ENCODE results near the gene KRTAP10-7. TPM values are rescaled to one million over a fixed set of nuclear protein-coding genes. Genes with fewer than 3 reads are reported as not detected.
"Not testable (repeated sequence)": the region's sequence is repeated elsewhere in the genome, so short reads cannot be mapped to it uniquely, and the experiment has no call there.

KRTAP10-7 gene
- total RNA-seq, 2 donors from 2014 or later: not detected

DNA sequence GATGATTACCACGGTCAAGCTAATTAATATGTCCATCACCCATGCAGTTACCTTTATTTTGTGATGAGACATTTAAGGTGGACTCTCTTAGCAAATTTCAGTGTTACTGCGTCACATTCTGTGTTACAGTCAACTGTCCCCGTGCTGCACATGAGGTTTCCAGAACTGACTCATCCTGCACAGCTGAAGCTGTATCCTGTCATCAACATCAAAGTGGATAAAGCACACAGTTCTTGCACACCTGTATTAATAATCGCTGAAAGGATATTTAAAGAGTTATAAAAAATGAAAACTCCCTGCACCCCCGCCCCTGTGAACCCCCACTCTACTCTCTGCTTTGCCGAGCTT, 16.6 kb upstream of the KRTAP10-7 start:
- H3K4me3 ChIP-seq: no peak overlapping the region
- no peak for TF ChIP-seq POLR2A (IDR thresholded peaks at IDR 0.05)
- TF ChIP-seq, protein P1, sequence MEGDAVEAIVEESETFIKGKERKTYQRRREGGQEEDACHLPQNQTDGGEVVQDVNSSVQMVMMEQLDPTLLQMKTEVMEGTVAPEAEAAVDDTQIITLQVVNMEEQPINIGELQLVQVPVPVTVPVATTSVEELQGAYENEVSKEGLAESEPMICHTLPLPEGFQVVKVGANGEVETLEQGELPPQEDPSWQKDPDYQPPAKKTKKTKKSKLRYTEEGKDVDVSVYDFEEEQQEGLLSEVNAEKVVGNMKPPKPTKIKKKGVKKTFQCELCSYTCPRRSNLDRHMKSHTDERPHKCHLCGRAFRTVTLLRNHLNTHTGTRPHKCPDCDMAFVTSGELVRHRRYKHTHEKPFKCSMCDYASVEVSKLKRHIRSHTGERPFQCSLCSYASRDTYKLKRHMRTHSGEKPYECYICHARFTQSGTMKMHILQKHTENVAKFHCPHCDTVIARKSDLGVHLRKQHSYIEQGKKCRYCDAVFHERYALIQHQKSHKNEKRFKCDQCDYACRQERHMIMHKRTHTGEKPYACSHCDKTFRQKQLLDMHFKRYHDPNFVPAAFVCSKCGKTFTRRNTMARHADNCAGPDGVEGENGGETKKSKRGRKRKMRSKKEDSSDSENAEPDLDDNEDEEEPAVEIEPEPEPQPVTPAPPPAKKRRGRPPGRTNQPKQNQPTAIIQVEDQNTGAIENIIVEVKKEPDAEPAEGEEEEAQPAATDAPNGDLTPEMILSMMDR (IDR thresholded peaks at IDR 0.05): no peak
- no peaks in the 10 kb centered on the region for H3K9me3 ChIP-seq
- DNase-seq: no peak
- WGBS, 2 donors: 53 to 59% methylated on average over 6 of the region's 6 CpGs
- no peak for ATAC-seq
- H3K4me1 ChIP-seq: no peaks in the 10 kb centered on the region
- no peaks in the 10 kb centered on the region for H3K36me3 ChIP-seq (replicated peaks in 1 of 2; ENCODE audit: insufficient read depth in 1 of 2, low read depth in 2 of 2)
- intact Hi-C loops (cut with DNase I): no loop called here
- H3K27ac ChIP-seq: no peak overlapping the region
- no peaks in the 10 kb centered on the region for H3K27me3 ChIP-seq

DNA sequence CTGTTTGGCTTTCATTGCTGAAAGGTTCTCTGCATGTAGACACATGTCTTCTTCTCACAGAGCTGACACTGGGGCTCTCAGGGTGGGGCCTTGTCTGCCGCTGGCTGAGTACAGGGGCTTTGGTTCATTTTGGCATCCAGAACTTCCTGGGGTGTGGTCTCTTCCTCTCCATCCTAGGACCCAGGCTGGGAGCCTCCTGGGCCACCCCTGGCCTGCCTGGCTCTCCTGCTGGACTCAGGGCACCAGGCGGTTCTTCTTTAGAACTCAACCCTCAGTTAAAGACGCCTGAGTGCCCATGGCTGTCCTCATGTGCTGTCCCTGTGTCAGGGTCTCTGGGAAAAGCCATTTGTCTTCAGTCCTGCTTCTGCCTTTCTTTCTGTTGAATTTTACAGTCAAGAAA, 14.5 kb upstream of the KRTAP10-7 start:
- ATAC-seq (no peak), DNase-seq (no peak)
- Histone ChIP-seq H3K4me1 (no peaks in the 10 kb centered on the region), H3K27me3 (no peaks in the 10 kb centered on the region), H3K9me3 (no peaks in the 10 kb centered on the region), H3K27ac (no peak overlapping the region), H3K4me3 (no peak overlapping the region), H3K36me3 (replicated peaks in 1 of 2; ENCODE audit: insufficient read depth in 1 of 2, low read depth in 2 of 2) (no peaks in the 10 kb centered on the region)
- no peak for TF ChIP-seq POLR2A (IDR thresholded peaks at IDR 0.05)
- TF ChIP-seq, protein P1 (IDR thresholded peaks at IDR 0.05): no peak
- WGBS, 2 donors: 72 to 81% methylated on average over 3 of the region's 3 CpGs
- intact Hi-C loops (cut with DNase I): no loop called here

DNA sequence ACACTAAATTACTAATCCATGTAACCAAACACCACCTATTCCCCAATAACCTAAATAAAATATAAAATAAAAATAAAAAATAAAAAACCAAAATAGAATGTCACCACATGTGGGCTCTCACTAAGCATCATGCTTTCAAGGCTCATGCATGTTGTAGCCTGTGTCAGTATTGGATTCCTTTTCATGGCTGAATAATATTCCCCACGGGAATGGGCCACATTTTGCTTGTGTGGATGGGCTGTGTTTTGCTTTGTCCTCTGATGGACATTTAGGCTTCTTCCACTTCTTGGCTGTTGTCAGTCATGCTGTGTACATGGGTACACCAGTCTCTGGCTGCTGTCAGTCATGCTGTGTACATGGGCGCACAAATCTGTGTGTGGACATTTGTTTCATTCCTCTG, 11.3 kb upstream of the KRTAP10-7 start:
- Histone ChIP-seq H3K36me3 (replicated peaks in 1 of 2; ENCODE audit: insufficient read depth in 1 of 2, low read depth in 2 of 2) (no peaks in the 10 kb centered on the region), H3K27ac (no peak overlapping the region), H3K27me3 (no peaks in the 10 kb centered on the region), H3K4me3 (no peak overlapping the region), H3K9me3 (no peaks in the 10 kb centered on the region), H3K4me1 (no peaks in the 10 kb centered on the region)
- ATAC-seq (no peak), DNase-seq (no peak)
- intact Hi-C loops (cut with DNase I): no loop called here
- 77 to 80% methylated on average over 2 of the region's 2 CpGs for WGBS, 2 donors
- TF ChIP-seq, protein P1 (IDR thresholded peaks at IDR 0.05): no peak
- TF ChIP-seq POLR2A (IDR thresholded peaks at IDR 0.05): no peak

DNA sequence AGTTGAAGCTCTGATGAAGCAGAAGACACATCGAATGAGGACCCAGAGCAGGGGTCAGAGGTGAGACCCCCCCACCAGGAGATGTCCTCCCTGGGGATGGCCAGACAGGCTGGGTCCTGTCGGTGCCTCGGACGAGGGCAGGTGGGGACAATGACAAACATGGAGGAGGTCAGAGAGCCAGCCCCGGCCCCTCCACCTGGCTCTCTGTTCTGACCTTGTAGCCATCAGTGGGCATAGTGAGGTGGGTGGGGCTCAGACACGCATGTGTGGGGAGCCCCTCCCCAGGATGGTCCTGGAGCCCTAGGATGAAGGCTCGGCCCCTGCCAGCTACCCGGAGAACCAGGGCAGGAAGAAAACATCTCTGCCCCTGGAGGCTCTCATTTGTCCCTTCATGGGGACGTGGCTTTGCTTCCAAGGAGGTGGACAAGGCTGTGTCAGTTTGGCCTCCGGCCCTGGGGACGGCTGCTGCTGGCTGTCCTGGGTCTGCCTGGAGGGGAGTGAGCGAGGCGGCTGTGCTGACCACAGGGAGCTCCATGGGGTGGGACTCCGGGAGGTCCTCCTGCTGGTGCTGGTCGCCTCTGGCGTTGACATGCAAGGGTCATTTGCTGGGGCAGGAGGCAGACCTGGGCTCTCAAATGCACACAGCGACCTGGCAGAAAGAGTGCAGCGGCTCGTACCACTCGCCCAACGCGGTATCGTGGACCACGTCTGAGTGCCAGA, 10.7 kb upstream of the KRTAP10-7 start:
- TF ChIP-seq, protein P1 (IDR thresholded peaks at IDR 0.05): no peak
- TF ChIP-seq POLR2A (IDR thresholded peaks at IDR 0.05): no peak
- Histone ChIP-seq H3K27ac (no peak overlapping the region), H3K9me3 (no peaks in the 10 kb centered on the region), H3K4me3 (no peak overlapping the region), H3K27me3 (no peaks in the 10 kb centered on the region), H3K4me1 (no peaks in the 10 kb centered on the region), H3K36me3 (replicated peaks in 1 of 2; ENCODE audit: insufficient read depth in 1 of 2, low read depth in 2 of 2) (no peaks in the 10 kb centered on the region)
- ATAC-seq (no peak), DNase-seq (no peak)
- 60 to 63% methylated on average over 11 to 24 of the region's 24 CpGs for WGBS, 2 donors
- intact Hi-C loops (cut with DNase I): no loop called here

DNA sequence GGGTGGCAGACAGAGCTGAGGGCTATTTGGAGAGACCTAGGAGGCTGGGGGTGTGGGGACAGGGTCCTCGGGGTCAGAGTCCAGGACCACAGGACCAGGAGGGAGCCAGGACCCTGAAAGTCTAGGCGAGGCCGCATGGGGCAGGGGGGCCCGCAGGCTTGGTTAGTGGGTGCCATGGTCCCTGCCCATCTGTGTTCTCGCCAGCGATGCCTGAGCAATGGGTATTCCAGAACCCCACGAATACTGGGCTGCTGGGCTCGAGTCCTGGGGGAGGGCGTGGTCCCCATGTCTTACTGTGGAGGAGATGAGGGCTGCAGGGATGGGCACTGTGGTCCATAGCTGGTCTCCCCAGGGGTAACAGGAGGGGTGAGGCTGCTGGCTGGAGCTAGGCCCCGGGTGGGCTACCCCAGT, 10.1 kb upstream of the KRTAP10-7 start:
- H3K4me1 ChIP-seq: no peaks in the 10 kb centered on the region
- 59 to 65% methylated on average over 7 to 10 of the region's 10 CpGs for WGBS, 2 donors
- ATAC-seq (no peak), DNase-seq (no peak)
- H3K4me3 ChIP-seq: no peak overlapping the region
- no peaks in the 10 kb centered on the region for H3K27me3 ChIP-seq
- H3K9me3 ChIP-seq: no peaks in the 10 kb centered on the region
- H3K27ac ChIP-seq: no peak overlapping the region
- intact Hi-C loops (cut with DNase I): no loop called here
- H3K36me3 ChIP-seq (replicated peaks in 1 of 2; ENCODE audit: insufficient read depth in 1 of 2, low read depth in 2 of 2): no peaks in the 10 kb centered on the region
- no peak for TF ChIP-seq POLR2A (IDR thresholded peaks at IDR 0.05)
- TF ChIP-seq, protein P1 (IDR thresholded peaks at IDR 0.05): no peak

DNA sequence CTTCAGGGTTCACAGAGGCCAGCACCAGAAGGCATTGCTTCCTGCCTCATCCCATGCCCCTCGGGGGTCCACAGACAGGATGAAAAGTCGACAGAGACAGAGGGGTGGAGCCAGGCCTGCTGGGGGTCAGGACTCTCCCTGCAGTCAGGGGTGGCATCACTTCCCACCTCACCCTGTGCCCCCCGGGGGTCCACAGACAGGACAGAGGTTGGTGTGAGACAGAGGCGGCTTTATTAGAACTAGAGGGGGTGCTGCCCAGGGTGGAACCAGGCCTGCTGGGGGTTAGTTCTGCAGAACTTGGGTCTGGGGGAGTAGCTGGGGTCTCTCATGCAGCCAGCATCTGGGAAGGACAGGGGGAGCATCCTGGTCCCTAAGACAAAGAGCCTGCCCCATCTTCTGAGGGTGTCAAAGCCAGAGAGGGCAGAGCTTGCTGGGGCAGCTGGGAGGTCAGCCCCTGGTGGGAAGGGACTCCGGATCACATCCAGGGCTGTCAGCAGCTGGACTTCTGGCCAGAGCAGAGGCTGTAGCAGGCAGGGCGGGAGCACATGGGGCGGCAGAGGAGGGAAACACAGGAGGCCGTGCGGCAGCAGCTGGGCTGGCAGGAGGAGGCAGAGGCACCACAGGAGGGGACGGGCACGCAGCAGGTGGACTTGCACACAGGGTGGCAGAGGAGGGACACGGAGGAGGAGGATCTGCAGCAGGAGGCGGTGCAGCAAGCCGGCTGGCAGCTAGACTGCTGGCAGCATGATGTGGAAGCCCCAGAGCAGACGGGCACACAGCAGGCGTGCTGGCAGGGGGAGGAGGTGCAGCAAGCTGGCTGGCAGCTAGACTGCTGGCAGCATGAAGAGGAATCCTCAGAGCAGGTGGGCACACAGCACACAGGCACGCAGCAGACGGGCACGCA, 9.2 kb upstream of the KRTAP10-7 start:
- 49 to 59% methylated on average over 18 to 19 of the region's 19 CpGs for WGBS, 2 donors
- H3K27ac ChIP-seq; intact Hi-C loops (cut with DNase I): not testable (repeated sequence)

DNA sequence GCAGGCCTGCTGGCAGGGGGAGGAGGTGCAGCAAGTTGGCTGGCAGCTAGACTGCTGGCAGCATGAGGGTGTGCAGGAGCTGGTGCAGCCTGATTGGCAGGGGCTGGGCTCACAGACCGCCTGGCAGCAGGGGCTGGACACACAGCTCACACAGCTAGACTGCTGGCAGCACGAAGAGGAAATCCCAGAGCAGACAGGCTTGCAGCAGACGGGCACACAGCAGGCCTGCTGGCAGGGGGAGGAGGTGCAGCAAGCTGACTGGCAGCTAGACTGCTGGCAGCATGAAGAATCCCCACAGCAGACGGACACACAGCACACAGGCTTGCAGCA, 8.6 kb upstream of the KRTAP10-7 start:
- H3K4me3 ChIP-seq; H3K27me3 ChIP-seq; H3K9me3 ChIP-seq; H3K4me1 ChIP-seq; DNase-seq; intact Hi-C loops (cut with DNase I); ATAC-seq; H3K36me3 ChIP-seq (replicated peaks in 1 of 2; ENCODE audit: insufficient read depth in 1 of 2, low read depth in 2 of 2); H3K27ac ChIP-seq: not testable (repeated sequence)
- WGBS, 2 donors: 33% methylated on average over 4 of the region's 4 CpGs; no CpG with 5 or more reads in 1 of the 2 donors

More for the DNA sequence above, 9.2 kb upstream of the KRTAP10-7 start:
- not testable (repeated sequence) for H3K4me3 ChIP-seq; DNase-seq; H3K36me3 ChIP-seq (replicated peaks in 1 of 2; ENCODE audit: insufficient read depth in 1 of 2, low read depth in 2 of 2); H3K9me3 ChIP-seq; H3K4me1 ChIP-seq; H3K27me3 ChIP-seq; ATAC-seq
